Measurements from ENCODE around the gene GRXCR1. TPM values are rescaled to one million over a fixed set of nuclear protein-coding genes. Genes with fewer than 3 reads are reported as not detected.

GRXCR1 gene
- total RNA-seq, 1 donor from 2014 or later: not detected

DNA sequence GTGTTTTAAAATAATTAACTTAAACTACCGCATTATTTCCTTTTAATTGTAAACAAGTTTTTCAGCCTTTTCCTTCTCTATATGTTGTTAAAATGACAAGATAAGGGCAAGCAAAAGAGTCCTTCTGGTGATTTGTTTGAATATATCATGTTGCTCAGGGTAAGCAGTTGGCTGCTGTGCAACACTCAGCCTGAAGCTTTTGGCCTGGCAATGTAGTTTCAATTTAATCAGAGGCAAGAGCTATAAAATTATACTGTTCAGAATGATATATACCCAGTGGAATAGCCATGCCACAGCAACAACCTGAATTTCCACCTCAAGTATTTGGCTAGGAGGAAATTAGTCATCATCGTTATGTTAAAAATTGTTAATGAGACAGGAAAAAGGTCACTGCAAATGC is 53.4 kb downstream of the GRXCR1 start:
- H3K27ac Mint-ChIP-seq (ENCODE audit: unreplicated experiment): no peak overlapping the region
- H3K27me3 Mint-ChIP-seq (ENCODE audit: unreplicated experiment): no peaks in the 10 kb centered on the region
- no peaks in the 10 kb centered on the region for H3K9me3 Mint-ChIP-seq (ENCODE audit: unreplicated experiment)
- TF ChIP-seq, protein P1, sequence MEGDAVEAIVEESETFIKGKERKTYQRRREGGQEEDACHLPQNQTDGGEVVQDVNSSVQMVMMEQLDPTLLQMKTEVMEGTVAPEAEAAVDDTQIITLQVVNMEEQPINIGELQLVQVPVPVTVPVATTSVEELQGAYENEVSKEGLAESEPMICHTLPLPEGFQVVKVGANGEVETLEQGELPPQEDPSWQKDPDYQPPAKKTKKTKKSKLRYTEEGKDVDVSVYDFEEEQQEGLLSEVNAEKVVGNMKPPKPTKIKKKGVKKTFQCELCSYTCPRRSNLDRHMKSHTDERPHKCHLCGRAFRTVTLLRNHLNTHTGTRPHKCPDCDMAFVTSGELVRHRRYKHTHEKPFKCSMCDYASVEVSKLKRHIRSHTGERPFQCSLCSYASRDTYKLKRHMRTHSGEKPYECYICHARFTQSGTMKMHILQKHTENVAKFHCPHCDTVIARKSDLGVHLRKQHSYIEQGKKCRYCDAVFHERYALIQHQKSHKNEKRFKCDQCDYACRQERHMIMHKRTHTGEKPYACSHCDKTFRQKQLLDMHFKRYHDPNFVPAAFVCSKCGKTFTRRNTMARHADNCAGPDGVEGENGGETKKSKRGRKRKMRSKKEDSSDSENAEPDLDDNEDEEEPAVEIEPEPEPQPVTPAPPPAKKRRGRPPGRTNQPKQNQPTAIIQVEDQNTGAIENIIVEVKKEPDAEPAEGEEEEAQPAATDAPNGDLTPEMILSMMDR (IDR thresholded peaks at IDR 0.05; ENCODE audit: unreplicated experiment): no peak
- no peaks in the 10 kb centered on the region for H3K36me3 Mint-ChIP-seq (ENCODE audit: low read depth, unreplicated experiment)
- no peak overlapping the region for H3K4me3 Mint-ChIP-seq (ENCODE audit: unreplicated experiment)
- DNase-seq (ENCODE audit: low spot score): no peak
- H3K4me1 Mint-ChIP-seq (ENCODE audit: unreplicated experiment): no peaks in the 10 kb centered on the region

DNA sequence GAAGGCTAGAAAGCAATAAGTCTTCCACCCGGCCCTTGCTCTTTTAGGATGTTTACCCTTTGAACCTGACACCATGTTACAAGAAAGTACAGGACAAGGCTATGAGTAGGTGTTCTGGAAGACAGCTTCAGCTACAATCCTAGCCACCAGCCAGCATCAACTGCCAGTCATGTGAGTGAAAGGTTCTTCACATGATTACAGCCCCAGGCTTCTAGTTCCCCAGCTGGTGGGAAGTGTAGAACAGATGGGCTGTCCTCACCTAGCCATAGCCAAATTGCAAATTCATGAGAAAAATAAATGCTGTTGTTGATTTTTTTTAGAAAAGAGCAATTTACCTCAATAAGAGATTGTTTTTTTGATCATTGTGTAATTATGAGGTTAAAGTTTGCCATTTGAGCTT is 60.8 kb downstream of the GRXCR1 start:
- H3K9me3 Mint-ChIP-seq (ENCODE audit: unreplicated experiment): no peaks in the 10 kb centered on the region
- TF ChIP-seq, protein P1 (IDR thresholded peaks at IDR 0.05; ENCODE audit: unreplicated experiment): no peak
- H3K36me3 Mint-ChIP-seq (ENCODE audit: low read depth, unreplicated experiment): no peaks in the 10 kb centered on the region
- DNase-seq (ENCODE audit: low spot score): no peak
- no peak overlapping the region for H3K4me3 Mint-ChIP-seq (ENCODE audit: unreplicated experiment)
- H3K4me1 Mint-ChIP-seq (ENCODE audit: unreplicated experiment): no peaks in the 10 kb centered on the region
- no peaks in the 10 kb centered on the region for H3K27me3 Mint-ChIP-seq (ENCODE audit: unreplicated experiment)
- H3K27ac Mint-ChIP-seq (ENCODE audit: unreplicated experiment): no peak overlapping the region

DNA sequence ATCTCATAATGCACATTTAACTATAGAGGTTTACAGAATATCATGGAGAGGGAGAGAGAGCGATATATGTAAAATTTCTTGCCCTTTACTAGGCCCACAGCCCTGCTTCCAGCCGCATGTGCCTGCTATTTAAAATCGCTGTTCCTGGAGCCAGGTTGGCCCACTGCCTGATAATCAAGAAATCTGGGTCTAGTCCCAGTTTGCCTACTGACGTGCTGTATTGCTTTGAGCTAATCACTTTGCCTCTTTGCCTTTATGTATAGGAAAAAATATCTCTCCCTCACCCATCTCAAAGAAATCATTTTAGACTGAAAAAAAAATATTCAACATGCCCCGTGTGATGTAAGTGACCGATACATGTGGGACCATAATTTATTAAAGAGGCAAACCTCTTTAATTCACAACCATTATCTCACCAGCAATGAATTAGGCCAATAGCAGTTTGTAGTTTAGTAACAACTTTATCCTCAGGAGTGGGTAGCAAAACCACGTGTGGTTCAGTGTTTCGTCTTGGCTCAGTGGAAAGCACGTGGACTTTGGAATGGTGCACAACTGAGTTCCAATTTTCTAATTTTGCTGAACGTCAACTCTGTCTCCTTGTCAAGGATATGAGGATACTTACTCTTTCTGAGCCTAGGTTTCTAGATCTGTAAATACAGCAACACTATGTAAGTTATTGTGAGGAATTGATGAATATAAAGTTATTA is 62.6 kb downstream of the GRXCR1 start:
- H3K27me3 Mint-ChIP-seq (ENCODE audit: unreplicated experiment): no peaks in the 10 kb centered on the region
- DNase-seq (ENCODE audit: low spot score): no peak
- H3K4me1 Mint-ChIP-seq (ENCODE audit: unreplicated experiment): no peaks in the 10 kb centered on the region
- TF ChIP-seq, protein P1 (IDR thresholded peaks at IDR 0.05; ENCODE audit: unreplicated experiment): no peak
- no peak overlapping the region for H3K4me3 Mint-ChIP-seq (ENCODE audit: unreplicated experiment)
- no peak overlapping the region for H3K27ac Mint-ChIP-seq (ENCODE audit: unreplicated experiment)
- H3K36me3 Mint-ChIP-seq (ENCODE audit: low read depth, unreplicated experiment): no peaks in the 10 kb centered on the region
- H3K9me3 Mint-ChIP-seq (ENCODE audit: unreplicated experiment): no peaks in the 10 kb centered on the region

DNA sequence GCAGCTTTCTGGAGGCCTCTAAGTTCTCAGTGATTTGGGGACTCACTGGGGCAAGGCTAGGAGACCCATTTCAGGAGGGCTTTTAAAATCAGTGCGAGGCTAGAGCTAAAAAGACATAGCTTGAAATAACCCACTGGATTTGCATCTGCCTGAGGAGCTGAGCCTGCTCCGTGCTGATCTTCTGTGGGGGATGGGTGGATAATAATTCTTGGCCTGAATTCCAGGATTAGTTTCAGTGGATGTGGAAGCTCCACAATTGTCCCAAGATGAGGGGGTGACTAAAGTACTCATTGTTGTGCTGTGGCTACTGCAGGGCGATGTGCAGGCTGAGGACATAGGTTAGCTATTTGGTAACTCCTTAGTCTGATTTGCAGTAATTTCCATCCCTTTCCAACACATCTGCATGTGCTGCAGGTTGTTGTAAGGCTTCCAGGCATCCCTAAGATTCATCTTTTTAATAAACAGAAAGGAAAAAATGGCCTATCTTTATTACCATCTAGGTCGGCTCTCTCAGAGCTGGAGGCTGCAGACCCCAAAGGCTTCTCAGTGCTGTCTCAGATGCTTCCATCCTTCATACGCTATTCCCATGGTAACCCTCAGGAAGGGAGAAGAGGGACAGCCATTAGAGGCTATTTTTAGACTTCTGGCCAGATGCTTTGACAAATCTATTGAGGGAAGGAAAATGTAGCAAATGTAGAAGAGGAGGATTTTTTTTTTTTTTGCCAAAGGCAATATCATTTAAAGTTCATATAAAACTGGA is 63.4 kb downstream of the GRXCR1 start:
- Mint-ChIP-seq H3K4me1 (ENCODE audit: unreplicated experiment) (no peaks in the 10 kb centered on the region), H3K27me3 (ENCODE audit: unreplicated experiment) (no peaks in the 10 kb centered on the region), H3K36me3 (ENCODE audit: low read depth, unreplicated experiment) (no peaks in the 10 kb centered on the region), H3K27ac (ENCODE audit: unreplicated experiment) (no peak overlapping the region), H3K9me3 (ENCODE audit: unreplicated experiment) (no peaks in the 10 kb centered on the region), H3K4me3 (ENCODE audit: unreplicated experiment) (no peak overlapping the region)
- TF ChIP-seq, protein P1 (IDR thresholded peaks at IDR 0.05; ENCODE audit: unreplicated experiment): no peak
- DNase-seq (ENCODE audit: low spot score): no peak

DNA sequence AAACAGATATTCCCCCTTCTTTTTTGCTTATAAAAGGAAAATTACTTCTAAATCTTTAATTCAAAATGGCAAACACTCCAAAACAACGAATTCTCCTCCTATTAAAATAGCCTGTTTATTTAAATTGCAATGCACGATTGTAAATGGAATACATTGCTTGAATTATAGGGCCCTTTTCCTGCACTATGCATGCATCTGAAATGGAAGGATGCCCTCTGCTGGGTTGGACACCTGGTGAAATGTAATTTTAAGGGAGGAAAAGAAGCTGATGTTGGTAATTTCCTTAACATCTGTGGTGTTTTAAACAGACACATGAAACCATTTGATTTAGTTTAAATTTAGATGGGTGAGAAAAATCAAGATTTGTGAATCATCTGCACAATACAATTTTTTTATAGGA is 72.8 kb downstream of the GRXCR1 start:
- Mint-ChIP-seq H3K4me1 (ENCODE audit: unreplicated experiment) (no peaks in the 10 kb centered on the region), H3K36me3 (ENCODE audit: low read depth, unreplicated experiment) (no peaks in the 10 kb centered on the region), H3K4me3 (ENCODE audit: unreplicated experiment) (no peak overlapping the region), H3K27ac (ENCODE audit: unreplicated experiment) (no peak overlapping the region), H3K9me3 (ENCODE audit: unreplicated experiment) (no peaks in the 10 kb centered on the region), H3K27me3 (ENCODE audit: unreplicated experiment) (no peaks in the 10 kb centered on the region)
- peak; percentile 6 for DNase-seq (ENCODE audit: low spot score)
- TF ChIP-seq, protein P1 (IDR thresholded peaks at IDR 0.05; ENCODE audit: unreplicated experiment): no peak
